HFF-Myc (cell line): Measurements from ENCODE around the gene NANOS3.

Experiments used
- DNase-seq: peaks from one replicate; pipeline ENCODE4 v3.0.0-alpha.2; 2011; ENCODE audit warnings: low read depth; ENCODE audit errors: extremely low read depth
- H3K4me3 ChIP-seq: replicated peaks from 2 replicates; pipeline ENCODE4 v1.5.1; 2011; ENCODE audit warnings: low read depth, mild to moderate bottlenecking, control low read depth, low read length
- CTCF ChIP-seq: IDR thresholded peaks from 2 replicates; pipeline ENCODE4 v1.5.1; 2012; ENCODE audit warnings: mild to moderate bottlenecking, low read depth, low read length, control low read depth; ENCODE audit errors: missing control alignments

NANOS3 gene

DNA sequence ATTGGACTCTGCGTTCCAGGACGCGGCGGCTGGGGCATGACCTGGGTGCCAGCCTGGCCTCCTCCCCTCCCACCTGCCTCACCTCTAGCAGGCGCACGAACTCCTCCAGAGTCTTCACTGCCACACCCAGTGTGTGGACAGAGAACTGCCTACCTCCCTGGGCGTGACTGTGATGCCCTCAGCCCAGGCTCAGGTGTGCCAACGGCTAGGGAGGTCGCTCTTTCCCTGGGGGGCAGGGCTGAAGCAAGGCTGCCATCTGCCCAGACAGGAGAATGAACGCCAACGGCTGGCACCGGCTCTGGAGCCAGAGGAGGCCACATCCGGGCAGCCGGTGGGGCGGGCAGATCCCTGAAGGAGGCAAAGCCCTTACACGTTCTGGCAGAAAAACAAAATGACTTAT, 11.3 kb downstream of the NANOS3 start:
- no peak for TF ChIP-seq CTCF
- no peak for DNase-seq

DNA sequence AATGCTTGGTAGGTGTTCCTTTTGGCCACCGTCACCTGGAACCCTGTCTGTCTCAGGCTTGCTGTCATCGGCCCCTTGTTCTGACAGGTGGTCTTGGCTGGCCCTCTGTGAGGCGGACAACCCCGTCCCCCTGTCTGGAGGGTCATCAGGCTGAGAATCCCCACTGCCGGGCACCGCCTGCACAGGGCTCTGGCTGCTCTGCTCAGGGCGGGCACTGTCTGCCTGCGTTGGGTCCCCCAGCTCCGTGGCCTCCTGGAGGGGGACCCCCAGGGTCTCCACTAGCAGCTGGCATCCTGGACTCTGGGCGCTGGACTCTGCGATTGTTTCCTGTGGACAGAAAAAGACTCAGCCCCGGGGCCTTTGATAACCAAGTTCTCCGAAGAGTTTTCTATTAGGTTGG, 13.2 kb downstream of the NANOS3 start:
- no peak for DNase-seq
- H3K4me3 ChIP-seq = no peak overlapping the region
- no peak for TF ChIP-seq CTCF

More for the DNA sequence above, 11.3 kb downstream of the NANOS3 start:
- H3K4me3 ChIP-seq = no peak overlapping the region

- TF ChIP-seq CTCF = no peak
- no peak overlapping the region for H3K4me3 ChIP-seq
- DNase-seq = no peak
Measured at GRCh38 chr19:13892870-13893269, 15.9 kb downstream of the NANOS3 start.

DNA sequence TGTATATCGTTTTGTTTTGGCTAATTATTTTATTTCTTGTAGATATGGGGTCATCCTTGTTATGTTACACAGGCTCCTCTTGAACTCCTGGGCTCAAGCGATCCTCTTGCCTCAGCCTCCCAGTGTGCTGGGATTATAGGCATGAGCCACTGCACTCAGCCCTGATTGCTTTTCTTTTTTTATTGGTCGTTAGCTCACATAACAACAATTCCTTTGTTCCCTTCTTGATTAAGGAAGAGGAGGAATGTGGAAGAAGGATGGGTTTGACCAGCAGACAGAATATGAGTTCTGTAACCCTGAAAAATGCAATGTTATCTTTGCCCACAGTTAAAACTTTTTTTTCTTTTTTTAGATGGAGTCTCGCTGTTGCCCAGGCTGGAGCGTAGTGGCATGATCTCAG, 17.6 kb downstream of the NANOS3 start:
- TF ChIP-seq CTCF = no peak
- no peak overlapping the region for H3K4me3 ChIP-seq
- DNase-seq = no peak

DNA sequence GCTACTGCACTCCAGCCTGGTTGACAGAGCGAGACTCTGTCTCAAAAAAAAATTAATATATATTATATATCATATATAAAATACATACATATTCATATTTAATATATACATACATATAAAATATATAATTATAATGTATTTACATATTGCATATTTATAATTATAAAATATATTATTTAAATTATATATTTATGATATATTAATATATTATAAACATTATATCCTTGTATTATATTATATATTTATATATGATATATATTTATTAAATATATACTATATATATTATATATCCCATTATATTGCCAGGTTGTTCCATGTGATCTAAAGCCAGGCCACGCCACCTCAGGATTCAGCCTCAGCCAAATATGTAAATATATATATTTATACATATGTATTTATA, 19.3 kb downstream of the NANOS3 start:
- DNase-seq = no peak
- H3K4me3 ChIP-seq = no peak overlapping the region
- no peak for TF ChIP-seq CTCF

- no peak for TF ChIP-seq CTCF
- DNase-seq = no peak
- no peak overlapping the region for H3K4me3 ChIP-seq
Measured at GRCh38 chr19:13899393-13899792, 22.5 kb downstream of the NANOS3 start.

DNA sequence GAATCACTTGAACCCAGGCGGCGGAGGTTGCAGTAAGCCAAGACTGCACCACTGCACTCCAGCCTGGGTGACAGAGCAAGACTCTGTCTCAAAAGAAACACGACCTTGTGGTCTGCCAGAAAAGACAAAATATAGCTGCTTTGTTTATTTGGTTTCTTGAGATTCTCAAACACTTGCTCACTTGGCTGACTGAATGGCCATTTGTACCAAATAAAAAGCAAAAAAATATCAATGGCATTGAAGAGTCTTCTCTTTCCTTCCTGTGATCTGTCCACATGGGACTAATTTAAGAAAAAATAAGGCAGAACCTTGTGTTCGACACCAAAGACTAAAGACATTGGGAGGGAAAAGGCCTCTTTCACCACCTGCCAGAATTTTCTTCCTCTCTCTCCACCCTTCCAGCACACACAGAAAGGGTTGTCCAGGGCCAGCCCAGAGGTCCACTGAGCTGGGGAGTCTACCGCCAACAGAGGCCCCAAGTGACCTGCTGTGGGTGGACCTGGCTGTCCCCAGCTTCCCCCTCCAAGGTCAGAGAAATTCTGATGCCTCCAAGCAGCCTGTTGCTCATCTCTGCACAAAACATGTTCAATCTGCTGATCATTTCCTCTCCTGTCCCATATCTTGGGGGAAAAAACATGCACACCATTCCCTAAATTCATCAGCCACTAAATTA, 23.1 kb downstream of the NANOS3 start:
- no peak overlapping the region for H3K4me3 ChIP-seq
- TF ChIP-seq CTCF = no peak
- no peak for DNase-seq
